SK-N-MC (cell line): ENCODE results near the gene ZER1.

Experiments
- EZH2 ChIP-seq: fragments of 200-600 bp; sonication (generic); IDR thresholded peaks from one replicate; pipeline ENCODE4 v1.6.1; 2017; ENCODE audit warnings: antibody characterized with exemption
- FOXP2 ChIP-seq: optimal IDR thresholded peaks from 2 replicates; pipeline ENCODE3; 2011; ENCODE audit warnings: mild to moderate bottlenecking, moderate library complexity; ENCODE audit not compliant: insufficient read depth; ENCODE audit errors: extremely low read length, control extremely low read depth
- POLR2AphosphoS5 ChIP-seq: IDR thresholded peaks from 2 replicates; pipeline ENCODE4 v1.6.1; 2012; ENCODE audit warnings: mild to moderate bottlenecking, low read depth, low read length, borderline replicate concordance

GRCh38 chr9:128809831-128810230 lies 38.1 kb upstream of the ZER1 start:
- TF ChIP-seq EZH2 (no peak), POLR2AphosphoS5 (no peak), FOXP2 (no peak)
